ENCODE measurements around the gene NUDT16L1. TPM values are rescaled to one million over a fixed set of nuclear protein-coding genes. Genes with fewer than 3 reads are reported as not detected.

Gene NUDT16L1
- total and polyA plus RNA-seq, 9 of the 15 experiments (the other 6 are each of a cell fraction or from before 2014, with no cell fraction given): 1.4 to 37.6 (median 13.7) TPM

DNA sequence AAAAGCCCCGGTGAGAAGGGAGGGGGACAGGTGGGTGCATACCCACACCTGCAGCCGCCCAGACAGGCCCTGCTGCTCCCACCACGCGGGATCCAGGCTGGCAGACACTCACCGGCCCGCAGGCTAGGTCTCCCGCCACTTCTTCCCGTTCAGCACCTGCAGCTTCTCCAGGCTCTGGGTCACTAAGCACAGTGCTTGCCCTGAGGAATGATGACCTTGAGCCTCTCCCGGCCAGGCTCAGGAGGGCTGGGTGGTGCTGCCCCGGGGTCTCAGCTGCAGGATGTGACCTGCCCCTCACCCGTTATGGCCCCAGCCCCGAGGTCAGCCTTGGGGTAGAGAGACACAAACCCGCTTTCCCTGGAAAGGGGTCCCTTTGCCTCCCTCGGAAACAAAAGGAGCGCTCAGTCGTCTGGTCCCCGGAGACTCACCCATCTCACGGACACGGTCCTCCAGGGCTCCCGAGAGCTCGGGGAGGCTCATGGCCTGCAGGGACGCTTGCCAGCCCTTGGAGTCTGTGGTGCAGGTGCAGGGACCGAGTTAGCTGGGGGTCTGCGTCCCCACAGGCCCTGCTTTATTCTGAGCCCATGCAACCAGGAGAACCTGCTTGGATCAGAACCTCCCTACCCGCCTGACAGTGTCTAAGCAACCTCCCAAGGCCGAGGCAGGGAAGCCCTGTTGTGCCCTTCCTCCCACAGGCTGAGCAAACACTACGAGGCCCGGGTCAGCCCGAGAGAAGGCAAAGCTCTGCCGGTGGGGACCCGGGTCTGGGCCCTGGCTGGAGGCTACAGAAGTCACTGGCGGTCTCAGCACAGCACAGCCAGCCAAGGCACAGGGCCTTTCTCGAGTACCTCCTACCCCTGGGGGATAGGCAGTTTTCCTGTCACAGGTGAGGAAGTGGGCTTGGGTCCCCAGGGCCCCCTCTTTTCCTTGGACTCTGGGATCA is 3.8 kb downstream of the NUDT16L1 start:
- H3K27me3 ChIP-seq (ENCODE audit: control insufficient read depth in 2 of 2, insufficient read depth in 2 of 2, low read length in 2 of 2): no peaks in the 10 kb centered on the region
- peaks cover 8% of the 10 kb centered on the region; the same call in 1 of the 2 replicates for H4K20me1 ChIP-seq (replicated peaks; ENCODE audit: control insufficient read depth, insufficient read depth, low read length)
- 89% methylated on average over 23 of the region's 33 CpGs for WGBS (ENCODE audit: insufficient coverage, low coverage, missing lambda C conversion rate)
- no TSS peak for BruUV-seq (replicated peaks)
- H3K9me3 ChIP-seq (replicated peaks; ENCODE audit: control insufficient read depth, insufficient read depth, low read depth, low read length): no peaks in the 10 kb centered on the region
- POLR2A ChIA-PET: no interaction called here
- H3K9me1 ChIP-seq (ENCODE audit: control insufficient read depth, insufficient read depth, low read length): peaks cover 3% of the 10 kb centered on the region
- DNase-seq (ENCODE audit: extremely low read depth in 1 of 4, low spot score in 3 of 4) (no peak), ATAC-seq (no peak), FAIRE-seq (no peak)
- peak overlapping the region in 1 of 2 experiments; percentile 14; a peak in 1 of 4 replicates for H3K9ac ChIP-seq (ENCODE audit: insufficient read depth in 1 of 2, low read depth in 2 of 2, low read length in 2 of 2)
- in situ Hi-C loops (cut with MboI): no loop called here
- no peak overlapping the region for H3K27ac ChIP-seq (ENCODE audit: extremely low read depth, low read depth, low read length)
- H3K36me3 ChIP-seq (ENCODE audit: control insufficient read depth, insufficient read depth, low read length): peaks cover 74% of the 10 kb centered on the region; the same call in 2 of the 3 replicates
- no peak overlapping the region for H3K4me3 ChIP-seq
- CTCF ChIA-PET (ENCODE audit: low intra/inter-chr PET ratio): no interaction called here
- H3K79me2 ChIP-seq (ENCODE audit: control insufficient read depth, insufficient read depth, low read length): peaks cover 12% of the 10 kb centered on the region
- TF ChIP-seq MAFK (IDR thresholded peaks at IDR 0.05; ENCODE audit: low read length) (no peak), MIER1 (IDR thresholded peaks at IDR 0.05; ENCODE audit: low read depth) (no peak), RBM22 (IDR thresholded peaks at IDR 0.05; ENCODE audit: low read depth, low read length, poor library complexity, severe bottlenecking) (peak; percentile 5), POLR2G (IDR thresholded peaks at IDR 0.05; ENCODE audit: low read depth, low read length) (peak; percentile 51; the same call in 1 of the 2 replicates), ZNF143 (CRISPR knock-in tag; IDR thresholded peaks at IDR 0.05) (no peak)
- H3K4me1 ChIP-seq (replicated peaks in 1 of 2; ENCODE audit: control insufficient read depth in 2 of 2, insufficient read depth in 2 of 2, low read length in 2 of 2): peaks cover 0 to 63% of the 10 kb centered on the region in 2 experiments; a peak in 3 of 5 replicates
- intact Hi-C loops (cut with micrococcal nuclease): no loop called here
- no peak overlapping the region for H2AFZ ChIP-seq (ENCODE audit: low read depth, low read length)
- no peak overlapping the region for H3K4me2 ChIP-seq (ENCODE audit: insufficient read depth, low read length)
